Right lobe of liver (tissue), 6 donors: Measurements from ENCODE around the gene SACM1L. TPM values are rescaled to one million over a fixed set of nuclear protein-coding genes. Genes with fewer than 3 reads are reported as not detected.
A peak's percentile ranks its signal among the peaks of the same experiment; 100 is the strongest.

Source experiments
- ATAC-seq, 4 donors: fragments of 200-7000 bp; cut with Tn5 transposase; one replicate each; pipeline ENCODE4 v1.9.1; 2020; ENCODE audit warnings: mild to moderate bottlenecking in 4 of 4, moderate library complexity in 4 of 4
- DNase-seq, 3 donors: peaks; one replicate each; pipeline ENCODE4 v3.0.0-alpha.2; 2020
- H3K27ac ChIP-seq, 3 donors: fragments of 200-600 bp; one replicate each; pipeline ENCODE4 v1.8.0; 2022
- H3K27me3 ChIP-seq, 2 donors: fragments of 200-600 bp; one replicate each; pipeline ENCODE4 v1.8.0; 2022
- H3K36me3 ChIP-seq, 4 donors: fragments of 200-600 bp; sonication (generic) in 1 of 4; one replicate each; pipeline versions ENCODE4 v1.5.1 to v1.8.0; 2017 to 2022; ENCODE audit warnings: control low read depth in 1 of 4
- H3K4me1 ChIP-seq, 4 donors: fragments of 200-600 bp; sonication (generic) in 1 of 4; one replicate each; pipeline versions ENCODE4 v1.5.1 to v1.8.0; 2017 to 2022; ENCODE audit warnings: control low read depth in 1 of 4
- H3K4me3 ChIP-seq, 3 donors: fragments of 200-600 bp; one replicate each; pipeline ENCODE4 v1.8.0; 2022
- H3K9me3 ChIP-seq, 4 donors: fragments of 200-600 bp; sonication (generic) in 1 of 4; one replicate each; pipeline versions ENCODE4 v1.5.1 to v1.8.0; 2017 to 2022; ENCODE audit warnings: control low read depth in 1 of 4
- CTCF ChIP-seq, 4 donors: fragments of 200-600 bp in 3 of 4; fragments of 450-650 bp in 1 of 4; IDR thresholded peaks; one replicate each; pipeline versions ENCODE4 v1.5.1 to v1.8.0; 2016 to 2022; ENCODE audit warnings: antibody characterized with exemption in 4 of 4, mild to moderate bottlenecking in 2 of 4
- POLR2A ChIP-seq: fragments of 450-650 bp; IDR thresholded peaks from one replicate; pipeline ENCODE4 v1.6.1; 2017; ENCODE audit warnings: antibody characterized with exemption, mild to moderate bottlenecking
- WGBS: methylation state at CpG from one replicate; pipeline ENCODE4 v1.1.6; 2018; ENCODE audit warnings: low coverage, low lambda C conversion rate; ENCODE audit not compliant: insufficient coverage; ENCODE audit errors: missing lambda C conversion rate; 5-methylcytosine and 5-hydroxymethylcytosine counted together
- intact Hi-C, 2 donors: fragments of 100-400 bp; cut with DNase I; formaldehyde crosslinking; loops; one replicate each; pipeline versions ENCODE4 v1.11.2 to v1.14.1; 2022
- total RNA-seq, 6 experiments: library from RNA; depleted of rRNA in 2 of 6; stranded (reverse); fragments of >200 nt in 2 of 6; fragmentation: NEBNext Ultra II Directional in 3 of 6; extraction: Animal tissue kit (Norgen Biotek cat#: 25700) in 3 of 6; gene quantifications; one replicate each; pipeline versions ENCODE4 v1.1.0 to v1.2.4, GENCODE V29; 2016 to 2023
- donor health status: DM: no; HTN: yes; CAD: no.
- donor health status: DM: no; HTN: no; CAD: no.
- donor health status: DM: no; HTN: no; CAD: no.
- donor health status: DM: no; HTN: yes; CAD: no.
- donor health status: DM: no; HTN: yes; CAD: no.

Gene SACM1L
- total RNA-seq, 6 experiments from 2014 or later: 16.8 to 23.9 (median 21.5) TPM

GRCh38 chr3:45670436-45670835 is 18.8 kb upstream of the SACM1L start:
- Histone ChIP-seq H3K9me3 (no peaks in the 10 kb centered on the region), H3K27me3 (no peaks in the 10 kb centered on the region), H3K4me1 (peaks cover 0 to 12% (median 0%) of the 10 kb centered on the region in 4 donors), H3K36me3 (peaks cover 0 to 69% (median 21%) of the 10 kb centered on the region in 4 donors), H3K27ac (no peak overlapping the region), H3K4me3 (no peak overlapping the region)
- intact Hi-C loops: loop anchor here in 1 of 2 donors (10.0 kb wide), 1 partner anchor 156 kb away; no protein-coding TSS in a partner anchor
- DNase-seq (no peak), ATAC-seq (no peak)
- TF ChIP-seq CTCF (IDR thresholded peaks at IDR 0.05): no peak
- no peak for TF ChIP-seq POLR2A

GRCh38 chr3:45670991-45671390 is 18.2 kb upstream of the SACM1L start:
- Histone ChIP-seq H3K4me1 (peaks cover 0 to 10% (median 0%) of the 10 kb centered on the region in 4 donors), H3K4me3 (no peak overlapping the region), H3K27ac (no peak overlapping the region), H3K27me3 (no peaks in the 10 kb centered on the region), H3K36me3 (peaks cover 0 to 68% (median 21%) of the 10 kb centered on the region in 4 donors), H3K9me3 (no peaks in the 10 kb centered on the region)
- no peak for TF ChIP-seq POLR2A
- TF ChIP-seq CTCF (IDR thresholded peaks at IDR 0.05): no peak
- no peak for DNase-seq
- intact Hi-C loops: loop anchor here in 1 of 2 donors (10.0 kb wide), 1 partner anchor 156 kb away; no protein-coding TSS in a partner anchor
- WGBS: 51% methylated on average over 2 of the region's 2 CpGs
- peak; percentile 27 to 63 (median 45) for ATAC-seq

GRCh38 chr3:45673273-45673672 is 15.9 kb upstream of the SACM1L start:
- H3K4me3 ChIP-seq: no peak overlapping the region
- H3K9me3 ChIP-seq: no peaks in the 10 kb centered on the region
- H3K27me3 ChIP-seq: no peaks in the 10 kb centered on the region
- 100% methylated on average over 1 of the region's 2 CpGs for WGBS
- H3K36me3 ChIP-seq: peaks cover 0 to 56% (median 26%) of the 10 kb centered on the region in 4 donors
- DNase-seq (no peak), ATAC-seq (no peak)
- no peak for TF ChIP-seq POLR2A
- TF ChIP-seq CTCF (IDR thresholded peaks at IDR 0.05): no peak
- peaks cover 0 to 23% (median 9%) of the 10 kb centered on the region in 4 donors for H3K4me1 ChIP-seq
- intact Hi-C loops: loop anchor here in 1 of 2 donors (10.0 kb wide), 1 partner anchor 158 kb away; no protein-coding TSS in a partner anchor
- H3K27ac ChIP-seq: no peak overlapping the region

GRCh38 chr3:45676325-45677032 is 12.7 kb upstream of the SACM1L start:
- Histone ChIP-seq H3K4me1 (peaks cover 0 to 16% (median 8%) of the 10 kb centered on the region in 4 donors), H3K4me3 (no peak overlapping the region), H3K27me3 (no peaks in the 10 kb centered on the region), H3K36me3 (peaks cover 0 to 55% (median 23%) of the 10 kb centered on the region in 4 donors), H3K27ac (peak overlapping the region in 2 of 3 donors; percentile 17 to 53), H3K9me3 (no peaks in the 10 kb centered on the region)
- DNase-seq (no peak), ATAC-seq (peak; percentile 21 to 37 (median 32))
- intact Hi-C loops: loop anchor here in 1 of 2 donors (10.0 kb wide), 1 partner anchor 162 kb away; no protein-coding TSS in a partner anchor
- TF ChIP-seq CTCF (IDR thresholded peaks at IDR 0.05): no peak
- no peak for TF ChIP-seq POLR2A
- 64% methylated on average over 7 of the region's 7 CpGs for WGBS
